Common myeloid progenitor, CD34-positive (primary cell): ENCODE results near the gene ZMIZ2.
"Not testable (repeated sequence)": the region's sequence is repeated elsewhere in the genome, so short reads cannot be mapped to it uniquely, and the experiment has no call there.

Experiments used
- CTCF ChIA-PET: fragments of 350-600 bp; sonication (Branson Sonifier 250); formaldehyde crosslinking; loops from one replicate; lab custom pipeline; 2021; ENCODE audit warnings: antibody characterized with exemption; lab: Charles Lee
- POLR2A ChIA-PET: fragments of 350-600 bp; sonication (Branson Sonifier 250); formaldehyde crosslinking; loops from one replicate; lab custom pipeline; 2021; ENCODE audit warnings: antibody characterized with exemption; lab: Charles Lee
- DNase-seq, 3 donors: peaks; one replicate each; pipeline versions ENCODE4 v3.0.0 to v3.0.0-alpha.2; 2013
- H3K27ac ChIP-seq, 2 experiments: 1 replicate in 1 of 2; 2 replicates in 1 of 2; pipeline ENCODE4 v1.7.0; 2013; ENCODE audit warnings: inconsistent platforms in 2 of 2, low read length in 2 of 2, mild to moderate bottlenecking in 2 of 2, low read depth in 1 of 2, moderate library complexity in 1 of 2; ENCODE audit not compliant: severe bottlenecking in 2 of 2, insufficient read depth in 1 of 2, poor library complexity in 1 of 2
- H3K27me3 ChIP-seq, 5 experiments: replicated peaks in 2 of 5; 1 replicate in 3 of 5; 2 replicates in 2 of 5; pipeline versions ENCODE4 v1.6.1 to v1.7.0; 2013; ENCODE audit warnings: low read length in 4 of 5, mild to moderate bottlenecking in 2 of 5, moderate library complexity in 2 of 5, inconsistent platforms in 1 of 5; ENCODE audit not compliant: insufficient read depth in 5 of 5, control insufficient read depth in 4 of 5
- H3K36me3 ChIP-seq, 4 experiments: 1 replicate in 2 of 4; 2 replicates in 2 of 4; pipeline versions ENCODE4 v1.6.1 to v1.7.0; 2013; ENCODE audit warnings: low read length in 3 of 4, control low read depth in 1 of 4, mild to moderate bottlenecking in 1 of 4; ENCODE audit not compliant: control insufficient read depth in 4 of 4, insufficient read depth in 4 of 4
- H3K4me1 ChIP-seq, 4 experiments: 1 replicate in 3 of 4; 2 replicates in 1 of 4; pipeline versions ENCODE4 v1.6.1 to v1.7.1; 2013; ENCODE audit warnings: low read length in 3 of 4, mild to moderate bottlenecking in 3 of 4, control low read depth in 1 of 4, inconsistent platforms in 1 of 4, moderate library complexity in 1 of 4; ENCODE audit not compliant: control insufficient read depth in 4 of 4, insufficient read depth in 4 of 4; ENCODE audit errors: control extremely low read depth in 1 of 4
- H3K4me3 ChIP-seq, 7 experiments: 1 replicate in 4 of 7; 2 replicates in 3 of 7; pipeline versions ENCODE4 v1.5.1 to v1.7.0; 2013; ENCODE audit warnings: mild to moderate bottlenecking in 7 of 7, low read length in 6 of 7, moderate library complexity in 6 of 7, inconsistent platforms in 2 of 7, low read depth in 2 of 7, control low read depth in 1 of 7; ENCODE audit not compliant: insufficient read depth in 4 of 7, control insufficient read depth in 1 of 7; ENCODE audit errors: extremely low read depth in 1 of 7
- H3K9me3 ChIP-seq, 5 experiments: 1 replicate in 4 of 5; 2 replicates in 1 of 5; pipeline versions ENCODE4 v1.6.1 to v1.7.1; 2013; ENCODE audit warnings: low read length in 4 of 5, mild to moderate bottlenecking in 2 of 5, inconsistent platforms in 1 of 5, low read depth in 1 of 5, moderate library complexity in 1 of 5; ENCODE audit not compliant: control insufficient read depth in 4 of 5, insufficient read depth in 2 of 5; ENCODE audit errors: control extremely low read depth in 1 of 5
- WGBS: methylation state at CpG from one replicate; pipeline ENCODE4 v1.1.5; 2013; ENCODE audit not compliant: insufficient coverage; 5-methylcytosine and 5-hydroxymethylcytosine counted together

Gene ZMIZ2

DNA sequence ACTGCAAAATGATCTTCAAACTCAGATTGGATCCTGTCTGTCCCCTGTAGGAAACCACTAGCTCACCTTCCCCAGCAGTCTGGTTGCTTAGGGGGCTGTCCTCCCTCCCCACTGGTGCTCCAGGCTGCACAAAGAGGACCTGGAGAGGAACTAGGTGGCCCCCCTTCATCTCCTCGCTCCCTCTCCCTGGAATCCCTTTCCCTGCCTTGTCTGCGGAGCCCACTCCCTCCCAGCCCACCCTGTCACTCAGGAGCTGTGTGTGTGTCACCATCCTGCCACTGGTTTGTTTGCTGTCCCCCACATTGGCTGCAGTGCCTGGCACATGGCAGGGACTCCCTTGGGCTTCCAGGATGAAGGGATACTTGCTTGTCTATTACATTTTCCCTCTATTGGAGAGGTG is 35.5 kb upstream of the ZMIZ2 start:
- Histone ChIP-seq H3K27me3 (no peaks in the 10 kb centered on the region), H3K9me3 (no peaks in the 10 kb centered on the region), H3K4me3 (no peak overlapping the region), H3K4me1 (peaks cover 0 to 4% (median 0%) of the 10 kb centered on the region in 4 experiments), H3K36me3 (peaks cover 0 to 24% (median 13%) of the 10 kb centered on the region in 4 experiments), H3K27ac (no peak overlapping the region)
- ChIA-PET POLR2A (no interaction called here), CTCF (no interaction called here)
- WGBS: 93% methylated on average over 2 of the region's 2 CpGs
- no peak for DNase-seq

GRCh38 chr7:44713680-44714335 is 34.8 kb upstream of the ZMIZ2 start:
- DNase-seq: no peak
- no peak overlapping the region for H3K27ac ChIP-seq
- 83% methylated on average over 5 of the region's 7 CpGs for WGBS
- H3K9me3 ChIP-seq: no peaks in the 10 kb centered on the region
- H3K27me3 ChIP-seq: no peaks in the 10 kb centered on the region
- H3K4me3 ChIP-seq: no peak overlapping the region
- ChIA-PET CTCF (no interaction called here), POLR2A (no interaction called here)
- H3K36me3 ChIP-seq: peaks cover 0 to 18% (median 7%) of the 10 kb centered on the region in 4 experiments
- peaks cover 0 to 4% (median 0%) of the 10 kb centered on the region in 4 experiments for H3K4me1 ChIP-seq

DNA sequence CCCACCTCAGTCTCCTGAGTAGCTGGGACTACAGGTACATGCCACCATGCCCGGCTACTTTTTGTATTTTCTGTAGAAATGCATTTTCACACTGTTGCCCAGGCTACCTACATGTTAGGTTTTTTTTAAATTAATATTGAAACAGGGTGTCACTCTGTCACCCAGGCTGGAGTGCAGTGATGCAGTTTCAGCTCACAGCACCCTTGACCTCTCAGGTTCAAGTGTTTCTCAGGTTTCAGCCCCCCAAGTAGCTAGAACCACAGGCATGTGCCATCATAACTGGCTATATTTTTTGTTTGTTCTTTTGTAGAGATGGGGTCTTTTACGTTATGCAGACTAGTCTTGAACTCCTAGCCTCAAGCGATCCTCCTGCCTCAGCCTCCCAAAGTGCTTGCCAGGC is 32.4 kb upstream of the ZMIZ2 start:
- DNase-seq: no peak
- H3K27me3 ChIP-seq: no peaks in the 10 kb centered on the region
- ChIA-PET POLR2A (no interaction called here), CTCF (interaction anchor here (1.2 kb wide), 1 partner anchor 68 kb away, joined by 4 read pairs; no protein-coding TSS in a partner anchor)
- WGBS: 93% methylated on average over 2 of the region's 3 CpGs
- peaks cover 0 to 7% (median 0%) of the 10 kb centered on the region in 5 experiments for H3K9me3 ChIP-seq
- no peak overlapping the region for H3K27ac ChIP-seq
- no peaks in the 10 kb centered on the region for H3K36me3 ChIP-seq
- no peak overlapping the region for H3K4me3 ChIP-seq
- H3K4me1 ChIP-seq: peaks cover 0 to 4% (median 0%) of the 10 kb centered on the region in 4 experiments

- peaks cover 0 to 10% (median 2%) of the 10 kb centered on the region in 5 experiments for H3K9me3 ChIP-seq
- WGBS: 96% methylated on average over 4 of the region's 4 CpGs
- DNase-seq: peak in 2 of 3 donors; percentile 11 to 25
- H3K27me3 ChIP-seq: no peaks in the 10 kb centered on the region
- H3K36me3 ChIP-seq: no peaks in the 10 kb centered on the region
- CTCF ChIA-PET: no interaction called here
- no peak overlapping the region for H3K4me3 ChIP-seq
- H3K27ac ChIP-seq: no peak overlapping the region
- no peaks in the 10 kb centered on the region for H3K4me1 ChIP-seq
- POLR2A ChIA-PET: interaction anchor here (0.6 kb wide), 1 partner anchor 24 kb away, joined by 4 read pairs; no protein-coding TSS in a partner anchor
Observed at GRCh38 chr7:44720301-44720700, 28.3 kb upstream of the ZMIZ2 start.

DNA sequence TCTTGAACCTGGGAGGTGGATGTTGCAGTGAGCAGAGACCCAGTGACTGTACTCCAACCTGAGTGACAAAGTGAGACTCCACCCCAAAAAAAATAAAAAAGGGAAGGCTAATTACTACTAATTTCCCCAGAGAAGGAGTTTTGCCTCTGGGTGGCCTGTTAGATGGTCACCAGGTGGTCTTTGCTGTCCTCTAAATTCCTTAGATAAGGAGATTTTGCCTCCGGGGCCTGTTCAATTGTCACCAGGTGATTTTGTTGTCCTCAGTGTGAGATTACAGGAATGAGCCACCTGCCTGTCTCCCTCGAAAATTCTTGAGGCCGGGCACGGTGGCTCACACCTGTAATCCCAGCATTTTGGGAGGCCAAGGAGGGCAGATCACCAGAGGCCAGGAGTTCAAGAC is 24.4 kb upstream of the ZMIZ2 start:
- POLR2A ChIA-PET: no interaction called here
- Histone ChIP-seq H3K27ac (no peak overlapping the region), H3K27me3 (no peaks in the 10 kb centered on the region), H3K4me1 (peaks cover 0 to 7% (median 3%) of the 10 kb centered on the region in 4 experiments), H3K36me3 (no peaks in the 10 kb centered on the region), H3K9me3 (peaks cover 0 to 10% (median 2%) of the 10 kb centered on the region in 5 experiments), H3K4me3 (no peak overlapping the region)
- CTCF ChIA-PET: no interaction called here
- no peak for DNase-seq
- 95% methylated on average over 3 of the region's 4 CpGs for WGBS

DNA sequence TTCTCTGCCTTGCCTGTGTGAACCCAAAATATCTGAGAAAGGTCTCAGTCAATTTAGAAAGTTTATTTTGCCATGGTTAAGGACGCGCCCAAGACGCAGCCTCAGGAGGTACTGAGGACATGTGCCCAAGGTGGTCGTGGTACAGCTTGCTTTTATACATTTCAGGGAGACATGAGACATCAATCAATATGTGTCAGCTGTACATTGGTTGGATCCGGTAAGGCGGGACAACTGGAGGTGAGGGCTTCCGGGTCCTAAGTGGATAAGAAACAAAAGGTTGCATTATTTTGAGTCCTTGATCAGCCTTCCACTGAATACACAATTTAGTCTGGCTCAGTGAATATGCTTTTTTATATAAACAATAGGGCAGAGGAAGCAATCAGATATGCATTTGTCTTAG is 22.4 kb upstream of the ZMIZ2 start:
- H3K4me3 ChIP-seq, POLR2A ChIA-PET, DNase-seq, H3K27ac ChIP-seq, H3K9me3 ChIP-seq, CTCF ChIA-PET, H3K36me3 ChIP-seq, H3K27me3 ChIP-seq: not testable (repeated sequence)
- H3K4me1 ChIP-seq: peaks cover 0 to 11% (median 3%) of the 10 kb centered on the region in 4 experiments
- WGBS: 71% methylated on average over 4 of the region's 7 CpGs

DNA sequence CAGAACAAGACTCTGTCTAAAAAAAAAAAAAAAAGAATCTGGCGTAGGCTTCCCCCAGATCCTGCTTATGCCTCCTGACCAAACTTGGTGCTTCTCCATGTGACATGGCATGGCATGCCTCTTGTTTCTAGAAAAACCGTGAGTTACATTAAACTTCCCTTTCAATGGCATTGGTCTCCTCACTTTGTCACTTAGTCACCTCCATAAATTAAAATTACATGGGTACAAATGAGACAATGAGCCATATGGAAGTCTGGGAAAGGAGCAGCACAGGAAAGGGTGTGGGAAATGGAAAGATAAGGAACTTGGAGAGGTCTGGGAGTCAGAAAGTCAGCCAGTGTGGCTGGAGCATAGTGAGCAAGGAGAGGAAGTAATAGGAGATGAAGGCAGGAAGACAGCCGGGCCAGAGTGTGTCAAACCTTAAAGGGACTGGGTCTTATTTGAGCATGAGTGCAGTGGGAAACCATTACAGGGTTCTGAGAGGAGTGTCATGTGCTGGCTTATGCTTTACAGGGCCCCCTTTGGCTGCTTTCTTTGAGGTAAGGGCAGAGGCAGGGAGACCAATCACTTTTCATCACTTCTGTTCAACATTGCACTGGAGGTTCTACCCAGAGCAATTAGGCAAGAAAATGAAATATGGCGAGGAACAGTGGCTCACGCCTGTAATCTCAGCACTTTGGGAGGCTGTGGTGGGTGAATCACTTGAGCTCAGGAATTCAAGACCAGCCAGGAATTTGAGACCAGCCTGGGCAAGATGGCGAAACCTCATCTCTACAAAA is 21.3 kb upstream of the ZMIZ2 start:
- H3K36me3 ChIP-seq: no peaks in the 10 kb centered on the region
- WGBS: 59% methylated on average over 3 of the region's 6 CpGs
- ChIA-PET CTCF (no interaction called here), POLR2A (no interaction called here)
- H3K27me3 ChIP-seq: no peaks in the 10 kb centered on the region
- peaks cover 0 to 2% (median 0%) of the 10 kb centered on the region in 5 experiments for H3K9me3 ChIP-seq
- no peak overlapping the region for H3K27ac ChIP-seq
- H3K4me3 ChIP-seq: no peak overlapping the region
- H3K4me1 ChIP-seq: peaks cover 0 to 11% (median 3%) of the 10 kb centered on the region in 4 experiments
- peak in 1 of 3 donors; percentile 8 for DNase-seq
